Activated CD8-positive, alpha-beta T cell treated with anti-CD3 and anti-CD28 coated beads for 36 hours (primary cell): ENCODE results near the gene CORT. TPM values are rescaled to one million over a fixed set of nuclear protein-coding genes. Genes with fewer than 3 reads are reported as not detected.

Source experiments
- ATAC-seq: fragments of 200-7000 bp; cut with Tn5 transposase; one replicate; pipeline ENCODE4 v1.10.0; 2021; ENCODE audit warnings: mild to moderate bottlenecking, moderate library complexity
- CTCF ChIA-PET: fragments of 350-600 bp; sonication (Branson Sonifier 250); formaldehyde crosslinking; loops from one replicate; lab custom pipeline; 2021; ENCODE audit warnings: antibody characterized with exemption; lab: Charles Lee
- POLR2A ChIA-PET: fragments of 350-600 bp; sonication (Branson Sonifier 250); formaldehyde crosslinking; loops from one replicate; lab custom pipeline; 2021; ENCODE audit warnings: antibody characterized with exemption; lab: Charles Lee
- DNase-seq: peaks from one replicate; pipeline ENCODE4 v3.0.0-alpha.2; 2020
- H3K27ac Mint-ChIP-seq: one replicate; pipeline ENCODE4 v1.8.0; 2021; ENCODE audit warnings: mild to moderate bottlenecking, mixed read lengths
- H3K27me3 Mint-ChIP-seq: one replicate; pipeline ENCODE4 v1.8.0; 2021; ENCODE audit warnings: mixed read lengths
- H3K36me3 Mint-ChIP-seq: one replicate; pipeline ENCODE4 v1.8.0; 2021; ENCODE audit warnings: low read depth, mixed read lengths
- H3K4me1 Mint-ChIP-seq: one replicate; pipeline ENCODE4 v1.8.0; 2021; ENCODE audit warnings: low read depth, mixed read lengths
- H3K4me3 Mint-ChIP-seq: one replicate; pipeline ENCODE4 v1.8.0; 2021; ENCODE audit warnings: mild to moderate bottlenecking, moderate library complexity, mixed read lengths
- H3K9me3 Mint-ChIP-seq: one replicate; pipeline ENCODE4 v1.8.0; 2021; ENCODE audit warnings: mixed read lengths
- intact Hi-C: fragments of 100-400 bp; cut with micrococcal nuclease; formaldehyde crosslinking; loops from one replicate; pipeline ENCODE4 v1.10.0; 2022
- total RNA-seq, 2 experiments: library from RNA; stranded (reverse); gene quantifications; one replicate each; pipeline ENCODE4 v1.2.3, GENCODE V29; 2021
- TF ChIP-seq, protein P1 (sequence below): fragments of 200-600 bp; IDR thresholded peaks from one replicate; pipeline ENCODE4 v1.8.0; 2022; ENCODE audit warnings: antibody characterized with exemption, mild to moderate bottlenecking

The CORT gene
- total RNA-seq, 2 experiments from 2014 or later: 0.34 TPM; not detected in 1

DNA sequence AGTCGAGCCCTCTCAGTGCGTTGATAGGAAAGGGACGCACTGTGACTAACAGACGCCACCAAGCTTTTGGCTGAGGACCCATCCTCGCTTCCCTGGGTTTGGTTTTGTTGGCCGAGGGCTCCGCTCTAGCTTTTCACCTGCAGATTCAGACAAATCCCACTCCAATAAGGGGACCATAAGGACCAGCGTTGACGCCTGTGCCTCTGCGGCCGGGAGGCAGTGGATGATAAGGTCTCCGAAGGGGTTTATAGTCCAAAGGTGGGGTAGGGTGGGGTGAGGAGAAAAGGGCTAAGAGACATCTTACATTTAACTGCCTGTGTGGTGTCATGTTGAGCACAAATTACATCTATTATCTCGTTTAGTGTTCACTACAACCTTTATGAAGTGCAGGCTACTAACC is 25.7 kb downstream of the CORT start:
- Mint-ChIP-seq H3K27me3 (no peaks in the 10 kb centered on the region), H3K9me3 (no peaks in the 10 kb centered on the region), H3K36me3 (peaks cover 6% of the 10 kb centered on the region), H3K27ac (peak overlapping the region; percentile 90), H3K4me1 (peaks cover 42% of the 10 kb centered on the region), H3K4me3 (peak overlapping the region; percentile 83)
- ChIA-PET POLR2A (interaction anchor here (0.5 to 1.7 kb wide), 2 partner anchors 19 to 409 kb away, joined by 3 to 10 read pairs; no protein-coding TSS in a partner anchor), CTCF (interaction anchor here (1.3 kb wide), 1 partner anchor 19 kb away, joined by 10 read pairs; no protein-coding TSS in a partner anchor)
- no peak for ATAC-seq
- intact Hi-C loops: no loop called here
- no peak for DNase-seq
- TF ChIP-seq, protein P1, sequence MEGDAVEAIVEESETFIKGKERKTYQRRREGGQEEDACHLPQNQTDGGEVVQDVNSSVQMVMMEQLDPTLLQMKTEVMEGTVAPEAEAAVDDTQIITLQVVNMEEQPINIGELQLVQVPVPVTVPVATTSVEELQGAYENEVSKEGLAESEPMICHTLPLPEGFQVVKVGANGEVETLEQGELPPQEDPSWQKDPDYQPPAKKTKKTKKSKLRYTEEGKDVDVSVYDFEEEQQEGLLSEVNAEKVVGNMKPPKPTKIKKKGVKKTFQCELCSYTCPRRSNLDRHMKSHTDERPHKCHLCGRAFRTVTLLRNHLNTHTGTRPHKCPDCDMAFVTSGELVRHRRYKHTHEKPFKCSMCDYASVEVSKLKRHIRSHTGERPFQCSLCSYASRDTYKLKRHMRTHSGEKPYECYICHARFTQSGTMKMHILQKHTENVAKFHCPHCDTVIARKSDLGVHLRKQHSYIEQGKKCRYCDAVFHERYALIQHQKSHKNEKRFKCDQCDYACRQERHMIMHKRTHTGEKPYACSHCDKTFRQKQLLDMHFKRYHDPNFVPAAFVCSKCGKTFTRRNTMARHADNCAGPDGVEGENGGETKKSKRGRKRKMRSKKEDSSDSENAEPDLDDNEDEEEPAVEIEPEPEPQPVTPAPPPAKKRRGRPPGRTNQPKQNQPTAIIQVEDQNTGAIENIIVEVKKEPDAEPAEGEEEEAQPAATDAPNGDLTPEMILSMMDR: no peak

DNA sequence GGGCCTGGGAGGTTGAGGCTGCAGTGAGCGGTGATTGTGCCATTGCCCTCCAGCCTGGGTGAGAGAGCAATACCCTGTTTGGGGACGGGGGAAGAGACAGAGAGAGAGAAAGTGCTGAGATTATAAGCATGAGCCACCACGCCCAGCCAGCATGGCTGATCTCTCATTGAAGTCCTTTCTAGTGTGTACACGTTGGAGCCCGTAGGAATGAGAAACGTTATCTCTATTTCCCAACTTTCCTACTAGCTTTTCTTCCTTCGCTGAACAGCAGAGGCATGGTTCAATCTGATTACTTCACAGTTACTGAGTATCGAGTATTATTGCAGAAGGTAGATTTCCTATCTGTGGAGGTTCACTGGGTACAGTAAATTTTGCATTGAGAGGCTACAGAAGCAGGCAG is 29.5 kb downstream of the CORT start:
- POLR2A ChIA-PET: interaction anchor here (0.9 kb wide), 1 partner anchor 10 kb away, joined by 3 read pairs; no protein-coding TSS in a partner anchor
- CTCF ChIA-PET: interaction anchor here (0.8 to 6.3 kb wide), 2 partner anchors 15 to 28 kb away, joined by 3 to 32 read pairs; no protein-coding TSS in a partner anchor
- H3K27ac Mint-ChIP-seq: no peak overlapping the region
- intact Hi-C loops: no loop called here
- peaks cover 25% of the 10 kb centered on the region for H3K4me1 Mint-ChIP-seq
- H3K9me3 Mint-ChIP-seq: no peaks in the 10 kb centered on the region
- no peak for ATAC-seq
- no peak for DNase-seq
- H3K4me3 Mint-ChIP-seq: no peak overlapping the region
- H3K36me3 Mint-ChIP-seq: peaks cover 3% of the 10 kb centered on the region
- no peaks in the 10 kb centered on the region for H3K27me3 Mint-ChIP-seq
- TF ChIP-seq, protein P1: no peak

DNA sequence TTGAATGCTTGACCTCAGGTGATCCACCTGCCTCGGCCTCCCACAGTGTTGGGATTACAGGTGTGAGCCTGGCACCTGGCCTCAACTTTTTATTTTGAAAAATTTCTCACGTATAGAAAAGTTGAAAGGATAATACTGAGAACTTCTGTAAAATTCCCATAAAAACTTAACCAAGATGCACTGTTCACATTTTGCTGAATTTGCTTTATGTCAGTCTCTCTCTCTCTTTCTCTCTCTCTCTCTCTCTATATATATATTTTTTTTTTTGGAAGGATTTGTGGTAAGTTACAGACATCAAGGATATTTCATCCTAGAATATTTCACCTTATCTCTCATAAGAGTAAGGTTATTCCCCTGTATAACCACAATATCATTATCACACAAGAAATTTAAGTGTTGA is 30.8 kb downstream of the CORT start:
- TF ChIP-seq, protein P1: no peak
- no peak for DNase-seq
- Mint-ChIP-seq H3K27ac (no peak overlapping the region), H3K9me3 (no peaks in the 10 kb centered on the region), H3K36me3 (peaks cover 6% of the 10 kb centered on the region), H3K4me3 (no peak overlapping the region), H3K4me1 (peaks cover 29% of the 10 kb centered on the region), H3K27me3 (no peaks in the 10 kb centered on the region)
- POLR2A ChIA-PET: no interaction called here
- intact Hi-C loops: no loop called here
- ATAC-seq: no peak
- CTCF ChIA-PET: interaction anchor here (6.3 kb wide), 1 partner anchor 14 kb away, joined by 32 read pairs; no protein-coding TSS in a partner anchor

DNA sequence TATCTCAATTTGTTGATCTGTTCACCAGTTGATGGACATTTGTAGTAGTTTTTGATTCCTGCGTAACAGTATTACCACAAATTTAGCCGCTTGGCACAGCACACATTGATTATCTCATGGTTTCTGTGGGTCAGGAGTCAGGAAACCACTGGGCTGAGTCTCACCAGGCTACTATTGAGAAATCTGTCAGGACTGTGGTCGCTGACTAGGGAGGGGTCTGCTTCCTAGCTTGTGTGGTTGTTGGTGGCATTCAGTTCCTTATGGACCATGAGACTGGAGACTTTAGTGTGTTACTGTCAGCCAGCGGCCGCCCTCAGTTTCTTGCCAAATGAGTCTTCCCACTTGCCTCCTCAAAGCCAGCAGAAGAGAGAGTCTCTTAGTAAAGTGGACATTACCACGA is 34.7 kb downstream of the CORT start:
- H3K9me3 Mint-ChIP-seq: peaks cover 2% of the 10 kb centered on the region
- ChIA-PET POLR2A (no interaction called here), CTCF (interaction anchor here (1.3 to 2.8 kb wide), 3 partner anchors 10 to 54 kb away, joined by 3 to 25 read pairs (median 4); partner anchors contain the start of gene CENPS)
- H3K27me3 Mint-ChIP-seq: no peaks in the 10 kb centered on the region
- peaks cover 16% of the 10 kb centered on the region for H3K4me1 Mint-ChIP-seq
- H3K27ac Mint-ChIP-seq: no peak overlapping the region
- H3K36me3 Mint-ChIP-seq: peaks cover 13% of the 10 kb centered on the region
- no peak overlapping the region for H3K4me3 Mint-ChIP-seq
- intact Hi-C loops: no loop called here
- TF ChIP-seq, protein P1: no peak
- ATAC-seq: no peak
- no peak for DNase-seq

DNA sequence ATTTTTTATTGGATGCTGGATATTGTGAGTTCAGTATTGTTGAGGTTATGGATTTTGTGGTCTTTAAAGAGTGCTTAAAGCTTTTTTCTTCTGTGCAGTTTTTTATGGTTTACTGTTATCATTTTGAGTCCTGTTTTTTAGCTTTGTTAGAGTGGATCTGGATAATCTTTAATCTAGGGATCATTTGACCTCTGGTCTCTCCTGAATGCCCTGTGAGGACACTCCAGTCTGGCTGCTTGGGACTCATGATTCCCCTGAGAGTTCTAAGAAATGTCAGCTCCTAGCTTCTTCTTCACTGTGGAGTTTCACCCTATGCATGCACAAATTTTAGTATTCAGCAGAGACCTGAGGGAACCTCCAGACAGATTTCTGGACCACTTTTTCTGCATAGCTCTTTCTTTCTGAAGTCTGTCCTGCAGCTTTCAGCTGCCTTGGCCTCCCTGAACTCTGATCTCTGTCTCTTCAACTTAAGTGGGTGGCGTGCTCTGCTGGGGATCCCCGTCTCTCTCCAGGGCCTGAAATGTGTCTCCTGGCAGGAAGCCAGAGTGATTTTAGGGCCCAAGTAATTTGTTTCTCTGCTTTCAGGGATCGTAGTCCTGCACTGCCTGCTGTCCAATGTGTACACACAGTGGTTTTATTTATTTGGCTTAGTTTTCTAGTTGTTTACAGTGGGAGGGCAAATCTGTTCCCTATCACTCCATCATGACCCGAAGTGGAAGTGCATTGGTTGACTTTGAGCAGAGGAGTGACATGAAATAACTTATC is 39.6 kb downstream of the CORT start:
- peak; percentile 69 for ATAC-seq
- peak overlapping the region; percentile 3 for H3K27ac Mint-ChIP-seq
- TF ChIP-seq, protein P1: no peak
- peaks cover 2% of the 10 kb centered on the region for H3K9me3 Mint-ChIP-seq
- intact Hi-C loops: loop anchor here (10.0 kb wide), 1 partner anchor 55 kb away; the partner anchor contains the start of gene CENPS
- peaks cover 21% of the 10 kb centered on the region for H3K4me1 Mint-ChIP-seq
- DNase-seq: peak; percentile 49
- peaks cover 11% of the 10 kb centered on the region for H3K36me3 Mint-ChIP-seq
- ChIA-PET POLR2A (interaction anchor here (0.7 to 1.0 kb wide), 2 partner anchors 10 to 47 kb away, joined by 3 read pairs; no protein-coding TSS in a partner anchor), CTCF (interaction anchor here (1.1 to 11.4 kb wide), 3 partner anchors 19 to 61 kb away, joined by 3 to 202 read pairs (median 3); no protein-coding TSS in a partner anchor)
- no peaks in the 10 kb centered on the region for H3K27me3 Mint-ChIP-seq
- H3K4me3 Mint-ChIP-seq: no peak overlapping the region
